ENCODE measurements around the gene SLC19A1.

DNA sequence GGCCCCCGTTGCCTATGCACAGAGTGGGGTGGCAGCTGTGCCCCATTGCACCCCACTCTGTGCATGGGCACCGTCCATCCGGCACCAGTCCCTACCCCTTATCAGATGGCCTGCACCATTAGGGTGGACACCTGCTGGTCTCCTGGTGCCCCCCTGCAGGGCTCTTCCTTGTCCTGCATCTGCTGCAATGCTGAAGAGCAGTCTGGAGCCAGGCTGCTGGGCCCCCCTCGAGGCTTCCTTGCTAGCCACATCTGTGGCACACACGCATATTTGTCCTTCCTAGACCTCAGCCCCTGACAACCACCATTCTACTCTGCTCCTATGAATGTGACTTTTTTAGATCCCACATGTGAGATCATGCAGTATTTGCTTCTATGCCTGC is 80.9 kb downstream of the SLC19A1 start:
- TF ChIP-seq, protein P1, sequence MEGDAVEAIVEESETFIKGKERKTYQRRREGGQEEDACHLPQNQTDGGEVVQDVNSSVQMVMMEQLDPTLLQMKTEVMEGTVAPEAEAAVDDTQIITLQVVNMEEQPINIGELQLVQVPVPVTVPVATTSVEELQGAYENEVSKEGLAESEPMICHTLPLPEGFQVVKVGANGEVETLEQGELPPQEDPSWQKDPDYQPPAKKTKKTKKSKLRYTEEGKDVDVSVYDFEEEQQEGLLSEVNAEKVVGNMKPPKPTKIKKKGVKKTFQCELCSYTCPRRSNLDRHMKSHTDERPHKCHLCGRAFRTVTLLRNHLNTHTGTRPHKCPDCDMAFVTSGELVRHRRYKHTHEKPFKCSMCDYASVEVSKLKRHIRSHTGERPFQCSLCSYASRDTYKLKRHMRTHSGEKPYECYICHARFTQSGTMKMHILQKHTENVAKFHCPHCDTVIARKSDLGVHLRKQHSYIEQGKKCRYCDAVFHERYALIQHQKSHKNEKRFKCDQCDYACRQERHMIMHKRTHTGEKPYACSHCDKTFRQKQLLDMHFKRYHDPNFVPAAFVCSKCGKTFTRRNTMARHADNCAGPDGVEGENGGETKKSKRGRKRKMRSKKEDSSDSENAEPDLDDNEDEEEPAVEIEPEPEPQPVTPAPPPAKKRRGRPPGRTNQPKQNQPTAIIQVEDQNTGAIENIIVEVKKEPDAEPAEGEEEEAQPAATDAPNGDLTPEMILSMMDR (IDR thresholded peaks at IDR 0.05 in 4 of 5, conservative IDR thresholded peaks at IDR 0.05 in 1 of 5), result no peak
- no peak for TF ChIP-seq POLR2A (IDR thresholded peaks at IDR 0.05)
